HG02763 (cell line): Measurements from ENCODE around the gene SPA17.

Experiments
- ATAC-seq: cut with Tn5 transposase; IDR thresholded peaks from one replicate; pipeline ENCODE4 v1.9.1; 2021; ENCODE audit warnings: mild to moderate bottlenecking, moderate library complexity; ENCODE audit not compliant: unreplicated experiment

Gene SPA17

DNA sequence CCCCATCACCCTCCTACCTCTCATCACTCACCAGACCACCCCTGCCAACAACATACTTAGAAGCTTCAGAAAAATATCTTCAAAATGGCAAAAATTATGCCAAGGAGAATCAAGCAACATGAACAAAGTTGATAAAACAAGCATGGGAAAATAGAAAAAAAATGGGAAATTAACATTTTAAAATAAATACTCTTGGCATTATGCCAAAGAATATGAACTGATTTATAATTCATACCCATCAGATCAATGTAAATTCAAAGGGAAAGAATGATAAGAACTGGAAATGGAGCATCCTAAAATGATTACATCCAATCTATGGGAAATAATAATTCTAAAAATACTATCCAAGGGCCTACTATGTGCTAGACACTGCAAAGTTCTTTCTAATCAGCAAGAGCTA is 12.2 kb upstream of the SPA17 start:
- no peak for ATAC-seq

DNA sequence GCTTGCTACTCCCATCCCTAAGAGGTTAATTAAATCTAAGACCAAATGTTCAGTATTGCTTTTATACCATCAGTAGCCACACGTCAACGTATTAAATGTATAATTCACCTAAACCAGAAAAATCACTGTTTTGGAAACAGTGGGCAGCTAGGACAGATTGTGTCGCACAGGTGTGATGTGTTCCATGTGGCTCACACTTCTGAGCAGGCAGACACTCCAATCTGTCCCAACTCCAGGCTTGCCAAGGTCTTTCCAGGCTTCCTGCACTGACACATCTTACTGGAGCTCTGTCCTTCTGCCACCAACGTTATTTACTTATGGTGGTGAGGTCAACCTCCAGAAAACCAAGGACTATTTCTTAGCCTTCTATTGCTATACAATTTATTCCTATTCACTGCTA is 11.6 kb upstream of the SPA17 start:
- ATAC-seq: no peak

DNA sequence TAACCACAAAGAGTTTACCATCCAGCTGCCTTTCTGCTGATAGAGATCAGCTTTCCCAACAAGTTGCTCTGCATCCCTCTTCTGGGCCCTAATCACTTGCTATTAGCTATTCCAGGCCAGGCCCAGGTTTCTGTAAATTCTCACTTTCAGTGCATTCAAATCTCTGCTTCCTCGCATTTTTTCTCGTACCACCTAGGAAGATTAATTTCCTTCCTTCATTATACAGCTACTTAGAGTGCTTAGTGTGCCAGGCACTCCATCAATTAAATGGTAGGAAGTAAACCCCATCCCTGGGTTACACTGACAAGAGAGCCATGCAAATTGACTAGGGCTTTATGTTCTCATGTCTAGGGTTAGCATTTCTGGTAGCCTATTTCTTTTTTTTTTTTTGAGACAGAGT is 9.8 kb upstream of the SPA17 start:
- no peak for ATAC-seq

DNA sequence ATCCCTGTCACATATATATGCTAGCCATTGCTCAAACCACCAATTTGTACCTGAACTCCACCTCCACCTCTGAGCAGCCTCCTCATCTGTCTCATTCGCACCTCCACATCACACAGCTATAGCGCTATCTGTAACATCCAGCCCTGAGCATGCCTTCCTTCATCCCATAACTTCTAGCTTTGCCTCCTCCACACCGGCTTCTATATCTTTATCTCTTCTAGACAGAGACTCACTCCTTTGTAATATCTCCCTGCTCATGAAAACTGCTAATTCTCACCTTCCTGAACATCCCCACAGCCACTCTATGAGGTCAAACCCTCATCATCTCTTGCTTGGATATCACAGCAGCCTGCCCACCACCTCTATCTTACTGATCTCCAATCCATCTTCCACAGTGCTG is 6.1 kb upstream of the SPA17 start:
- ATAC-seq: no peak

DNA sequence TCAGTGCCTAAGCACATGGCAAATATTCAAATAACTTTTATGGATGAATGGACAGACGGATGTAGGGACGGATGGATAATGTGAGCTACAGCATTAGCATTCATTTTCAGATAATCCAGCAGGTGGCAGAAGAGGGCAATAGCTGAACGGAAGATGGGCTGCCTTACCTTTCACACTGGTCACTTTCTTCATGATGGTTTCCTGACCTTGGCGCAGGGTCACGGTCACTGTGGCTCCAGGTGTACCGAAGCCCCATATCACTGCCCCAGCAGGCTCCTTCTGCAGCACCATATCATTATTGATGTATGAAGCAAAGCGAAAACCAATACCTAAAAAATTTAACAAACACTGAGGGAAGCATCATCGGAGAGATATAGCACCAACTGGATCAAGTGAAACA is 4.5 kb upstream of the SPA17 start:
- ATAC-seq: no peak

DNA sequence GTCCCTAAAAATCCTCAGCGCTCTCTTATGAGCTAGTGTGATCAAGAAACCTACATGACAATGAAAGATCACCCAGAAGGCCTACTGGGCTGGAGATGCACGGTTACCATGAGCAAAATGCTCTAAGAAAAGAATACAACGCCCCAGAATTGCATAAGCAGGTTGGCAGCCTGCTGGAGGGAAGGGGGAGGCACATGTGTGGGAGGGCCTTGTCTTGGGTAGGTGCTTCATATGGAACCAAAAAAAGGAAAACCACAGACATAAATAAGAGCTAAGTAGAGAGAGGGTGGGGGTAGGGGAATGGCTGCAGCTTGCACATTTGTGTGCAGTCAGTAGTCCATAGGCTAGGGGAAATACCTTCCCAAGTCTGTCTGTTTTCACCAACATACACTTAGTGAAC is 3.0 kb upstream of the SPA17 start:
- ATAC-seq: no peak

DNA sequence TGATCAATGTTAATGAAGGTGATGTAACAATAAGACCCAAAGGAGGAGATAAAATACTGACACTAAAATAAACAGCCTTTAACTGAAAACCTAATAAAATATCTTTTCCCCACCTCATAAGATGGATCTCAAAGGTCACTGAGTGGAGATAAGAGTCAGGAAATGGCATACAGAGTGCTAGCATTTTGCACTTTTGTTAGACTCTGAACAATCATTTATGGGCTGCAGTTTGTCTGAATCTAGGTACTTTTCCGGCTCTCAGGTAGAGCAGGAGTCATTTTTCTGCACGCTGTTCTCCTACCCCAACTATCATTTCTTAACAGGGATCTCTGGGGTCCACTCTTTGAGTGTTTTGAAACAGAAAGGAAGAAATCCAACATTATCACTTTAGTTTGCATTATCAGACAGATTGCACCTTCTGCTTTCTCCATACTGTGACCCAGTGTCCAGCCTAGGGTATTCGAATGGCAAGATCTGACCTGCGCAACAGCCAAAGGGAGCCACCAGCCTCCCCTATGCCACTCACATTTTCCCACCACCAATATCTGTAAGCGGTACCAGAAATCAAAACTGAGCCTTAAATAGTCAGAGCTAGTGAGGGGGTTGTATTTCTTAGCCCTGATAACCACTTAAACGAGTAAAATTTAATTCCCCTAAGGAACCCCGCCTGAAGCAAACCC is 1.0 kb upstream of the SPA17 start:
- ATAC-seq: no peak

DNA sequence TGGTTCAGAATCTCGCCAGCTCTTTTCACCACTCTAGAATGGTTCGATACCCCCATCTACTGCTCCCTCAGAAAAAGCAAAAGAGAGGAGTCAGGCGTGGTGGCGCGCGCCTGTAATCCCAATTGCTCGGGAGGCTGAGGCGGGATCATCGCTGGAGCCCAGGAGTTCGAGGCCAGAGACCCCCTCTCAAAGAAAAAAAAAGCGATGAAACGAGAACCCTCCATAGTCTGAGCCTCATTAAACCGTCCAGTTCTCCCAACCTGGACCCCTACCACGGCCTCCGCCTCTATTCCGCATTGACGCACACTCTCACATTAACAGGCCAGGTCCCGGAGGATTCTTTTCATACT is 439 bp downstream of the SPA17 start:
- ATAC-seq: no peak

- ATAC-seq: no peak
Measured at GRCh38 chr11:124674571-124674970, 867 bp downstream of the SPA17 start.

DNA sequence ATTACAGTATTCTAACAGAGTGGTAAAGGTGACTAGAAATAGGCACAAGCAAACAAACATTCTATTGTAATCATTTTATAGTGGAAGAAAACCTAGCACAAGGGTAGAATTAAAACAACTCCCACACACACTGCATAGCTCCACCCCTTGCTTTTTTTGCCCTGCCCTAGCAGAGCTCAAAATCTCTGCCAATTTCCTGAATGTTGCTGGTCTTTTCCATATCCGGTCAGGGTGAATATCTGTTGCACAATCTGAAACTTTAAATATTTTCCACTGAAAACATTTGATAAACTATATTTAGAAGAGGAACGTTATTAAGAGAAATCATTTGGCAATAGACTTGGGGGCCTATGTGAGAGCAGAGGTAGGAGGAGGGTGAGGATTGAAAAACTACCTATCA is 2.7 kb downstream of the SPA17 start:
- no peak for ATAC-seq

DNA sequence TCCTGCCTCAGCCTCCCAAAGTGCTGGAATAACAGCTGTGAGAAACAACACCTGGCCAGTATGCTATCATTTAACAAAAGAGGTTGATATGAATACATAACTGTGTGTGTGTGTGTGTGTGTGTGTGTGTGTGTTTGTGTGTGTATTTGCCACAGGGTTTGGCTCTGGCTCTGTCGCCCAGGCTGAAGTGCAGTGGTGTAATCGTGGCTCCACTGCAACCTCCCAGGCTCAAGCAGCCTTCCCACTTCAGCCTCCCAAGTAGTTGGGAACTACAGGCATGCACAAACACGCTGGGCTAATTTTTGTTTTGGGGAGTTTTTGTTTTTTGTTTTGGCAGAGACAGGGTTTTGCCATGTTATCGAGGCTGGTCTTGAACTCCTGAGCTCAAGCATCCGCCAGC is 4.7 kb downstream of the SPA17 start:
- no peak for ATAC-seq

- ATAC-seq: no peak
Measured at GRCh38 chr11:124681421-124681820, 7.7 kb downstream of the SPA17 start.

DNA sequence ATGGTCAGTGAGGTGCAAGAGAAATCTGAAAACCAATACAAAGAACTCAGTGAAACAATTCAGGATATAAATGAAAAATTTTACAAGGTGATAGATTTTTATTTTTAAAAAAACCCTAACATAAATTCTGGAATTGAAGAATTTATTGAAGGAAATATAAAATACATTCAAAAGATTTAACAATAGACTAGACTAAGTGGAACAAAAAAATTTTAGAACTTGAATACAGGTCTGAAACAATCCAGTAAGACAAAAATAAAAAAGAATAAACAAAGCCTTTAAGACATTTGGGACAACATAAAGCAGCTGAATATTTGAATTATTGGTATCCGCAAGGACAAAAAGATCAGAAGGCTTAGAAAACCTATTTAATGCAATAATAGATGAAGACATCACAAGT is 8.7 kb downstream of the SPA17 start:
- ATAC-seq: no peak

GRCh38 chr11:124693142-124693541 is 19.4 kb downstream of the SPA17 start:
- ATAC-seq: no peak

DNA sequence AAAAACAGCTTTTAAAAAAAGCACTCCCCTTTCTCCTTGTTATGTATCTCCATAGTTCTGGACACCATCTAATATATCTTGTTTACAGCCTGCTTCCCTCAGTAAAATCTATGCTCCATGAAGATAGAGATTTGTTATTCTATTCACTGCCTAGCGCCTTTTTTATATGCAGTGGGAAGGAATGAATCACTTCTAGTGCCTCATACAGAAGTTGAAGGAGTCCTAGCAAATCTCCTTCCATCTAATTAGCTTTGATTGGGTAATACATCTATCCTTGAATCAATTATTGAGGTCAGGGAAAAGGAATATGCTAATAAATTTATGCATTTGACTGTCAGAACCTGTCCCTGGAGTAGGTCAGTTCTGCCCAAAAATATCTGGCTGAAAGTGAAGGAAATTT is 25.8 kb downstream of the SPA17 start:
- no peak for ATAC-seq

- no peak for ATAC-seq
Measured at GRCh38 chr11:124700028-124700427, 26.3 kb downstream of the SPA17 start.

- no peak for ATAC-seq
Measured at GRCh38 chr11:124707829-124708228, 34.1 kb downstream of the SPA17 start.

- ATAC-seq: no peak
Measured at GRCh38 chr11:124712392-124712791, 38.7 kb downstream of the SPA17 start.

- no peak for ATAC-seq
Measured at GRCh38 chr11:124716591-124716990, 42.9 kb downstream of the SPA17 start.

DNA sequence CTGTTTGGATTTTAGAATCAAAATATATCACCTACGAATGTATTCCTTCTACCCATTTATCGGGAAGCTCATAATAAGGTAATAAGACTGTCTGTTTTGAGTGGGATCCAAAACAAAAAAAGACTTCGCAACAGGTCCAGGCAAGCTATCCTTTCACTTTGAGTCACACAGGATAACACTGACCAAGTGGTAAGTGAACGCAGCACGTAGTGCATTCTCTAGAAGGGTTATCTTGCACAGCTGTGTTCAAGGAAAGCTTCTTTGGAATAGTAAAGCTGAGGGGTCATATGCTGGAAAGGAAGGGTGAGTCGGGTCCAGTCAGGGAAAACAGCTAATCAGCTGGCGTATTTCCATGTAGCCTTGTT is 43.7 kb downstream of the SPA17 start:
- ATAC-seq: no peak

DNA sequence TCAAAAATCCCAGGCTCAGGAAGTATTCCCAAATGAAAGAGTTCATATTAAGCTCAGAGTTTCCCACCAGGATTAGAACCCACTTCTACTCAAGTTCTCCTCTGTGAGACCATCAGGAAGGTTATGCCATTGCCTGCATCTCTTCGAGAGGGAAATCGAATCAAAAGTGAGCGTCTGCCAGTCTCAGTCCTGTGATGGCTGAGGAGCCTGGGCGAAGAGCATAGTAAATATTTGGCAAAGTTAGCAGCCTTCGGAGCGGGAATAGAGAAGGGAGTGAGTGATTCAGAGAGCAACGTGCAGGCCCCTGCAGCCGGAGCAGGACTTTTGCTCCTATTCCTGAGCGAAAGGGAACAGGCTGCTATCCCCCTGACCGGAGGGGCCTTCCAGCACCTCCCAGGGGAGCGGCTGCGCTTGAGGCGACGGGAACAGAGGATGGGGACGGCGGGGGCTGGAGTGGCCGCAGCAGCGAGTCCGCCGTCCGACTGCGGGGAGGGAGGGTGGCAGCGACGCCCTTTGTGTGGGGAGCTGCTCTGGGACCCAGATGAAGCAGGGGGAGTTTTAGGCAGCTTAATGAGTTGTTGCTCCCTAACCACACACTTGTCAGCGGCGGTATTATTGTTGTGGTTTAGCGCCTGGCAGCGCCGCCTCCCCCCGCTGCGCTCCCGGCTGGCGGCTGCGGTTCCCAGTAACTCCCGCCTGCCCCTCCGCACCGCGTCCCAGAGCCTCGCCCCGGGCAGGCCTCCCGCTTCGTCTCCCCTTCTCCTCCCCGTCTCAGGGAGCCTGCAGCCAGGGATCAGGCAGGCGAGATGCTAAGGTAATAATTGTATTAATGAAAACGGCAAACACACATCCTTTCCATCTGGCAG is 44.3 kb downstream of the SPA17 start:
- no peak for ATAC-seq

- ATAC-seq: no peak
Measured at GRCh38 chr11:124718801-124719200, 45.1 kb downstream of the SPA17 start.

GRCh38 chr11:124719534-124719933 is 45.8 kb downstream of the SPA17 start:
- ATAC-seq: no peak
